GM21825 (cell line): ENCODE data around the gene MORN3.

Experiments
- ATAC-seq: cut with Tn5 transposase; IDR thresholded peaks from one replicate; pipeline ENCODE4 v1.9.1; 2021; ENCODE audit warnings: mild to moderate bottlenecking, moderate library complexity; ENCODE audit not compliant: unreplicated experiment

MORN3 gene

GRCh38 chr12:121603581-121603980, 65.9 kb downstream of the MORN3 start:
- ATAC-seq: no peak

GRCh38 chr12:121602766-121603165, 66.7 kb downstream of the MORN3 start:
- ATAC-seq: no peak

- no peak for ATAC-seq
These were observed 68.6 kb downstream of the MORN3 start for GRCh38 chr12:121600702-121601336.
